OCI-LY1 (cell line): ENCODE results near the gene CARS2.

Source experiments
- CTCF ChIP-seq: fragments of 200-600 bp; sonication (generic), shearing (Covaris generic); IDR thresholded peaks from 2 replicates; pipeline ENCODE4 v1.5.1; 2017; ENCODE audit warnings: mild to moderate bottlenecking, antibody characterized with exemption, low read length, moderate library complexity, mixed read lengths
- EZH2 ChIP-seq: fragments of 200-600 bp; sonication (generic), shearing (Covaris generic); IDR thresholded peaks from 2 replicates; pipeline ENCODE4 v1.8.0; 2017; ENCODE audit warnings: borderline replicate concordance, mixed run types, mild to moderate bottlenecking, antibody characterized with exemption, low read length, moderate library complexity, mixed read lengths

GRCh38 chr13:110702089-110702488, 3.8 kb downstream of the CARS2 start:
- TF ChIP-seq CTCF = no peak
- TF ChIP-seq EZH2 = no peak
